ENCODE data around the gene HMCN2. TPM values are rescaled to one million over a fixed set of nuclear protein-coding genes. Genes with fewer than 3 reads are reported as not detected.

The HMCN2 gene
- total and polyA plus RNA-seq, 8 donors, result 1.1 to 21.1 (median 5.0) TPM

- peaks cover 0 to 5% (median 0%) of the 10 kb centered on the region in 3 donors for H3K27me3 ChIP-seq
- 83 to 95% (median 89%) methylated on average over 11 of the region's 11 CpGs for WGBS, 5 donors
- intact Hi-C loops (cut with DNase I; ENCODE audit: low total_unique reads), result no loop called here
- no peak overlapping the region for H3K27ac ChIP-seq
- no peak for DNase-seq
- no peaks in the 10 kb centered on the region for H3K9me3 ChIP-seq
- TF ChIP-seq POLR2A (IDR thresholded peaks at IDR 0.05), result no peak
- no peak for TF ChIP-seq CTCF (IDR thresholded peaks at IDR 0.05)
- TF ChIP-seq EP300 (IDR thresholded peaks at IDR 0.05), result no peak
- H3K36me3 ChIP-seq, result no peaks in the 10 kb centered on the region
- peaks cover 7 to 11% (median 9%) of the 10 kb centered on the region in 4 donors for H3K4me1 ChIP-seq
- H3K4me3 ChIP-seq, result no peak overlapping the region
These were observed 20.1 kb upstream of the HMCN2 start for GRCh38 chr9:130245474-130245873.

- Histone ChIP-seq H3K27ac (no peak overlapping the region), H3K4me1 (peaks cover 7 to 11% (median 8%) of the 10 kb centered on the region in 4 donors), H3K4me3 (no peak overlapping the region), H3K36me3 (no peaks in the 10 kb centered on the region), H3K27me3 (peaks cover 0 to 5% (median 0%) of the 10 kb centered on the region in 3 donors), H3K9me3 (no peaks in the 10 kb centered on the region)
- 69 to 81% (median 78%) methylated on average over 3 of the region's 3 CpGs for WGBS, 5 donors
- intact Hi-C loops (cut with DNase I; ENCODE audit: low total_unique reads), result no loop called here
- DNase-seq, result no peak
- no peak for TF ChIP-seq POLR2AphosphoS5 (IDR thresholded peaks at IDR 0.05)
- TF ChIP-seq CTCF (IDR thresholded peaks at IDR 0.05), result no peak
- TF ChIP-seq POLR2A (IDR thresholded peaks at IDR 0.05), result no peak
- no peak for TF ChIP-seq EP300 (IDR thresholded peaks at IDR 0.05)
These were observed 19.4 kb upstream of the HMCN2 start for GRCh38 chr9:130246126-130246525.

- peak in 1 of 2 donors; percentile 81 for DNase-seq
- no peaks in the 10 kb centered on the region for H3K4me1 ChIP-seq
- TF ChIP-seq POLR2A (IDR thresholded peaks at IDR 0.05) (no peak), POLR2AphosphoS5 (IDR thresholded peaks at IDR 0.05) (no peak), CTCF (IDR thresholded peaks at IDR 0.05) (no peak), EP300 (IDR thresholded peaks at IDR 0.05) (no peak)
- intact Hi-C loops (cut with DNase I; ENCODE audit: low total_unique reads), result no loop called here
- no peaks in the 10 kb centered on the region for H3K36me3 ChIP-seq
- no peaks in the 10 kb centered on the region for H3K9me3 ChIP-seq
- 76 to 83% (median 79%) methylated on average over 23 of the region's 23 CpGs for WGBS, 5 donors
- H3K27me3 ChIP-seq, result peaks cover 0 to 26% (median 5%) of the 10 kb centered on the region in 3 donors
- no peak overlapping the region for H3K27ac ChIP-seq
- no peak overlapping the region for H3K4me3 ChIP-seq
These were observed 10.6 kb upstream of the HMCN2 start for GRCh38 chr9:130254747-130255630.

- Histone ChIP-seq H3K36me3 (no peaks in the 10 kb centered on the region), H3K9me3 (no peaks in the 10 kb centered on the region), H3K27ac (no peak overlapping the region), H3K4me3 (no peak overlapping the region), H3K4me1 (no peaks in the 10 kb centered on the region), H3K27me3 (peaks cover 0 to 26% (median 5%) of the 10 kb centered on the region in 3 donors)
- TF ChIP-seq POLR2AphosphoS5 (IDR thresholded peaks at IDR 0.05) (no peak), EP300 (IDR thresholded peaks at IDR 0.05) (no peak), POLR2A (IDR thresholded peaks at IDR 0.05) (no peak), CTCF (IDR thresholded peaks at IDR 0.05) (no peak)
- no peak for DNase-seq
- 54 to 74% (median 68%) methylated on average over 5 of the region's 5 CpGs for WGBS, 5 donors
- intact Hi-C loops (cut with DNase I; ENCODE audit: low total_unique reads), result no loop called here
These were observed 9.9 kb upstream of the HMCN2 start for GRCh38 chr9:130255631-130256134.

Measured in stomach (tissue), 9 donors.